Testis (tissue), 2 donors: ENCODE data around the gene ASMTL.
"Not testable (repeated sequence)": the region's sequence is repeated elsewhere in the genome, so short reads cannot be mapped to it uniquely, and the experiment has no call there.

ENCODE experiments used
- POLR2A ChIP-seq: fragments of 450-650 bp; IDR thresholded peaks from one replicate; pipeline ENCODE4 v1.6.1; 2017; ENCODE audit warnings: antibody characterized with exemption, mild to moderate bottlenecking, moderate library complexity
- TF ChIP-seq, protein P1 (sequence below), 3 experiments: fragments of 450-650 bp in 2 of 3; fragments of 200-600 bp in 1 of 3; sonication (generic) in 1 of 3; IDR thresholded peaks; one replicate each; pipeline ENCODE4 v1.5.1; 2016 to 2019; ENCODE audit warnings: antibody characterized with exemption in 3 of 3, mild to moderate bottlenecking in 2 of 3, moderate library complexity in 1 of 3

DNA sequence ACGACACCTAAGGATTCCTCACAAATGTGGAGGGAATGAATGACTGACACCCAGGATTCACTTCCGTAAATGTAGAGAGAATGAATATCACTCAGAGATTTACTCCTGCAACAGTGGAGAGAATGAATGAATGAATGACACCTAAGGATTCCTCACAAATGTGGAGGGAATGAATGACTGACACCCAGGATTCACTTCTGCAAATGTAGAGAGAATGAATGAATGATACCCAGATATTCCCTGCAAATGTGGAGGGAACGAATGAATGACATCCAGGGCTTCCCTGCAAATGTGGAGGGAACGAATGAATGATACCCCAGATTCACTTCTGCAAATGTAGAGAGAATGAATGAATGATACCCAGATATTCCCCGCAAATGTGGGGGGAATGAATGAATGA is 36.6 kb upstream of the ASMTL start:
- TF ChIP-seq POLR2A: not testable (repeated sequence)
- TF ChIP-seq, protein P1, sequence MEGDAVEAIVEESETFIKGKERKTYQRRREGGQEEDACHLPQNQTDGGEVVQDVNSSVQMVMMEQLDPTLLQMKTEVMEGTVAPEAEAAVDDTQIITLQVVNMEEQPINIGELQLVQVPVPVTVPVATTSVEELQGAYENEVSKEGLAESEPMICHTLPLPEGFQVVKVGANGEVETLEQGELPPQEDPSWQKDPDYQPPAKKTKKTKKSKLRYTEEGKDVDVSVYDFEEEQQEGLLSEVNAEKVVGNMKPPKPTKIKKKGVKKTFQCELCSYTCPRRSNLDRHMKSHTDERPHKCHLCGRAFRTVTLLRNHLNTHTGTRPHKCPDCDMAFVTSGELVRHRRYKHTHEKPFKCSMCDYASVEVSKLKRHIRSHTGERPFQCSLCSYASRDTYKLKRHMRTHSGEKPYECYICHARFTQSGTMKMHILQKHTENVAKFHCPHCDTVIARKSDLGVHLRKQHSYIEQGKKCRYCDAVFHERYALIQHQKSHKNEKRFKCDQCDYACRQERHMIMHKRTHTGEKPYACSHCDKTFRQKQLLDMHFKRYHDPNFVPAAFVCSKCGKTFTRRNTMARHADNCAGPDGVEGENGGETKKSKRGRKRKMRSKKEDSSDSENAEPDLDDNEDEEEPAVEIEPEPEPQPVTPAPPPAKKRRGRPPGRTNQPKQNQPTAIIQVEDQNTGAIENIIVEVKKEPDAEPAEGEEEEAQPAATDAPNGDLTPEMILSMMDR (IDR thresholded peaks at IDR 0.05): not testable (repeated sequence)
